HG03103 (cell line): Measurements from ENCODE around the gene GRAMD1A.
"Not testable (repeated sequence)": the region's sequence is repeated elsewhere in the genome, so short reads cannot be mapped to it uniquely, and the experiment has no call there.

ENCODE experiments used
- ATAC-seq: cut with Tn5 transposase; IDR thresholded peaks from one replicate; pipeline ENCODE4 v1.9.1; 2021; ENCODE audit warnings: low read depth; ENCODE audit not compliant: unreplicated experiment

GRAMD1A gene

DNA sequence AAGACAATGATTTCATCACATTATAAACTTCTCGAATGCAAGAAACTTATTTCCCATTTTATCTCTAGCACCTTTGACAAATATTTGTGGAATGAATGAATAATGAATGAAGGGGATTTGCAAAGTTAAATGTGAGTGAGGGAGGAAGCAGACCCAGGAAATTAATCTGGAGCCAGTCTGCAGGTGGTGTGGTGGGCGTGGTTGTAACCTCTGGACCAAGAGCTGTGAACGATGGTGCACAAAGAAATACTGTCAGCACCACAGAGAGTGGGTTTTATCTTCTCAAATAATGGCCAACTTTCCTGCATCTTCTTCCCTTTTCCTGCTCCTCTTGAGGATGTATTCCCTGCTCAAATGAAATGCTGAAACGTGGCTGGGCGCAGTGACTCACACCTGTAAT lies 25.1 kb upstream of the GRAMD1A start:
- no peak for ATAC-seq

DNA sequence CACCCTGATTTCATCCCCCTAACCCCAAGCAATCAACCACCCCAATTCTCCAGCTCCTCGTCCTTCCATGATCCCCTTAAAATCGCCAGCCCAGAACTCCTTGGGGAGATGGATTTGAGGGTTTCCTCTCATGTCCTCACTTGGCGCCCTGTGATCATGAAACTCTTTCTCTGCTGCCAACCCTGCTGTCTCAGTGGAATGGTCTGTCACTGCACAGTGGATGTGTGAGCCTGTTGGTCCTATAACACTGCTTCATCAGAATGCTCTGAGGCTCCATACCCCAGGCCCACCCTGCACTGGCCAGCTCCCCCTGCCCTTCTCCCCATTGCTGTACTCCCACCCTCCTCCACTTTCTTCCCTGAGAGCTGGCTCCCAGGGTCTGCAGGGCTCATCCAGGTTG lies 23.5 kb upstream of the GRAMD1A start:
- no peak for ATAC-seq

- no peak for ATAC-seq
These were observed 20.1 kb upstream of the GRAMD1A start for GRCh38 chr19:34979819-34980640.

- no peak for ATAC-seq
These were observed 17.8 kb upstream of the GRAMD1A start for GRCh38 chr19:34982275-34982674.

GRCh38 chr19:34983786-34984185 lies 16.3 kb upstream of the GRAMD1A start:
- ATAC-seq, result no peak

GRCh38 chr19:34984287-34984686 lies 15.8 kb upstream of the GRAMD1A start:
- no peak for ATAC-seq

GRCh38 chr19:34985249-34986022 lies 14.7 kb upstream of the GRAMD1A start:
- ATAC-seq, result no peak

DNA sequence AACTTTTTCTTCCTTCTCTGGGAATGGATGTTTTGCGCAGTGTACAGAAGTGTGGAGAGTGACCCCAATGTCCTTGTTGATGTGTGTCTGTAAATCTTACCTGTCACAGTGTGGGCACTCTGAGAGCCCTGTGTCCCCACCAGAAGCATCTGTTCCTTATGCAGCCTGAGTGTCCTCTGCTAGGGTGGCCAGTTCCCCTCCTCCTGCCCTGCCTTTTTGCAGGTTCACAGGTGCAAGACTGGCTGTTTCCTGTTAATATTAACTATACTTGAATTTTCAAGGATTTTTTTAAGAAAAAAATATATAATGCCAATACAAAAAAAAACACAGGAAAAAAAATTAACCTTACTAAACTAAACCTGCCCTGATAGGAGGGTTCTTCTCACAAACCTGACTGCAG lies 12.0 kb upstream of the GRAMD1A start:
- no peak for ATAC-seq

DNA sequence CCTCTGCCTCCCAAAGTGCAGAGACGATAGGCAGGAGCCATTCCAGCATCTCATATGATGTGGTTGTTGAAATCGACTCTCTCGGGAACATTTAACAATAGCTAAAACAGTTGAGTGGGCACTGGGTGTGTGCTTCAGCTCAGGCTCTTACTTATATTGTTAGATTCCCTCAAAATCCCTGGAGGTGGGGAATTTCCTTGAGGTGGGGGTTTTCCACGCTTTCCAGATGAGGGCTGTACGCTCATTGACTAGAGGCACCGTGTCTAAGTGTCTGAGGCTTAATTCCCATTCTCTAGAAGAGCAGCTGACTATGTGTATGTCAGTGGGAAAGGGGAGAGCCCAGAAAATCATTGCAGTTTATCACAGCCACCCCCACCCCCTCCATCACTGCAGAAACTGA lies 10.8 kb upstream of the GRAMD1A start:
- ATAC-seq, result no peak

- ATAC-seq, result no peak
These were observed 9.4 kb upstream of the GRAMD1A start for GRCh38 chr19:34990578-34991192.

- no peak for ATAC-seq
These were observed 8.4 kb upstream of the GRAMD1A start for GRCh38 chr19:34991542-34992333.

GRCh38 chr19:34992582-34992981 lies 7.5 kb upstream of the GRAMD1A start:
- not testable (repeated sequence) for ATAC-seq

GRCh38 chr19:34994286-34994642 lies 5.9 kb upstream of the GRAMD1A start:
- ATAC-seq, result no peak

DNA sequence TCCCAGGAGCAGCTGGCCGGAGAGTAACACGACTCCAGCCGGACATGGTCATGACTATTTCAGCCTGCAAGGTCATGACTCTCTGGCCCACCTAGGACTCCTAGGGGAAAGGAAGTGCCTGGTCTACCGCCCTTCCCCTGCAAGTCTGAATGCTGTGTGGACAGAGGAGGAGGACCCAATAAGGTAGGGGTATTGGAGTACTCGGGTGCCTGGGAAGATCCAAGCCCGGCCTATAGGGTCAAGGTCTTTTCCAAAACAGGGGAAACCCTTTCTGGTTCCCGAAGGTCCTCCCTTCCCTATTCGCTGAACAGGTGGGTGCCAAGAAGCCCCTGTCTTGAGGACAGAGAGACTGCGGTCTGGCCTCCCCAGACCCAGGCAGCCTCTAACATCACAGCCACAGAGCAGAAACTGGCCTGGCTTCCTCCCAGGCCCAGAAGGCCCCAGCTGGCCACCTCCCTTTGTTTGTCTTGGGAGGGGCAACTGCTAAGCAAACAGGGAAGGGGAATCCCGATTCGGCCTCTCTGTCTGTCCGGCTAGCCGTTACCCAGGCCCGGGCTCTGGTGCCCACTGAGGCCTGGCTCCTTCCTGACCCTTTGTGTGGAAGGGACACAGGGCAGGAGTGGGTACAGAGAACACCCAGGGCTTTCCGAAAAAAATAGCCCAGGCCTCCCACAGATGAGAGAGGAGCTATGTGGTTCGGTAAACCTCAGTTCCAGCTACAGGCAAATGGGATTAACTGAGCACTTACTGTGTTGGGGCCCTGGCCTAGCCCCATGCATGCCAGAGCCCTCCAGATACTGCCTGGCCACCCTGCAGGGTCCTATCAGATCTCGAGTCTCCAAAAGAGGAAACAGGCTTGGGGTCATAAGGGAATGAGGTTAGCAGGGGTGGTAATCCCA lies 5.2 kb upstream of the GRAMD1A start:
- no peak for ATAC-seq

DNA sequence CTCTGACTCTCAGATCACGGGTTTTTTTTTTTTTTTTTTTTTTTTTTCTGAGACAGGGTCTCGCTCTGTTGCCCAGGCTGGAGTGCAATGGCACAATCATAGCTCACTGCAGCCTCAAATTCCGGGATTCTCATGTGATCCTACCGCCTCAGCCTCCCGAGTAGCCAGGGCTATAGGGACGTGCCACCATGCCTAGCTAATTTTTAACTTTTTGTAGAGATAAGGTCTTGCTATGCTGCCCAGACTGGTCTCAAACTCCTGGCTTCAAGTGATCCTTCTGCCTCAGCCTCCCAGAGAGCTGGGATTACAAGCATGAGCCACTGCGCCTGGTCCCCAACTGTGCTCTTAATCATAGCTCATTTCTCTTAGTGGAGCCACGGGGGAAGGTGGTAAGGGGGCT lies 4.6 kb upstream of the GRAMD1A start:
- ATAC-seq, result no peak

GRCh38 chr19:34997071-34997617 lies 3.0 kb upstream of the GRAMD1A start:
- no peak for ATAC-seq

DNA sequence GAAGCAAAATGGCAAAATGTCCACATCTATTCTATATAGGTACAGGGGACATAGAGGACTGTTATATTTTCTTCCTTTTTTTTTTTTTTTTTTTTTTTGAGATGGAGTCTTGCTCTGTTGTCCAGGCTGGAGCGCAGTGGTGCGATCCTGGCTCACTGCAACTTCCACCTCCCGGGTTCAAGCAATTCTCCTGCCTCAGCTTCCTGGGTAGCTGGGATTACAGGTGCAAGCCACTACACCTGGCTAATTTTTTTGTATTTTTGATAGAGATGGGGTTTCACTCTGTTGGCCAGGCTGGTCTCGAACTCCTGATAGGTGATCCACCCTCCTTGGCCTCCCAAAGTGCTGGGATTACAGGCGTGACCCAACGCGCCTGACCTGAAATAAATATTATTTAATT lies 1.9 kb upstream of the GRAMD1A start:
- not testable (repeated sequence) for ATAC-seq

DNA sequence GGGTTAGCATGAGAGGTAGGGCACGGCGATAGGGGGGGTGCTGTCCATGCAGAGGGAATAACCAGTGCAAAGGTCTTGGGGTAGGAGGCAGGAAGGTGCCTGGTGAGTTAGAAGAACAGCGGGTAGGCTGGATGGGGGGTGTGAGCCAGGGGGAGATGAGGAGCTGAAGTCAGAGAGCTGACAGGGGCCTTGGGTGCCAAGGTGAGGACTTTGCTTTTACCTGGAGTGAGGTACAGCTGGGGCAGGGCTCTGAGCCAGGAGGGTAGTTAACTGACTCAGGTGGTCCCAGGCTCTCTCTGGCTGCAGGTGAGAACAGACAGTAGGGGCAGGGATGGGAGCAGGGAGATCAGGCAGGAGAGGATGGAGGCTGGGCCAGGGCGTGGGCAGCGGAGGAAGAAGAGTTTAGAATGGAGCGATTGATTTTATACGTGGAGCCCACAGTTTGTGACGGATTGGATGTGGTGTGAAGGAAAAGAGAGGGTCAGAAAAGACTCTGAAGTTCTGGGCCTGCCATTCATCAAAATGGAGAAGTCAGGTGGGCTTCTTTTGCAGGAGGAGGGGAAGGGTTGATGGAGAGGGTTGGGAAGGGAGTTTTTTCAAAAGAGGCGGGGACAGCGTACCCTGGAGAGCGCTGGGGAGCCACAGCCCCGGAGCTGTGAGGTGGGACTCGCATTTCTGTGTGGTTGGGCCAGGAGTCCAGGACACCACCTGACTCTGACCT lies 1.2 kb upstream of the GRAMD1A start:
- no peak for ATAC-seq

DNA sequence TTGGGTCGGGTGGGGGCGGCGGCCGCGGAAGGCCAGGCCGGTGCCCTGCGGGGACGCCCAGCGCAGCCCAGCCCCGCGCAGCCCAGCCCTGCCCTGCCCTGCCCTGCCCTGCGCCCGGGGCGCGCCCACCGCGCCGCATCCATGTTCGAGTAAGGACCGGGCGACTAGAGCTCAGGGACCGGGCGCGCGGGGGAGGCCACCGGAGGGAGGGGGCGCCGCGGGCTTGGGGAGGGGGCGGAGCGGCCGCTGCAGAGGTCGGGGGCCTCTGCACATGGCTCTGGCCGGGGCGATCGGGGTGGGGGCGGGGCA lies 169 bp downstream of the GRAMD1A start:
- ATAC-seq, result no peak
